WTC11 (cell line): ENCODE results near the gene ALK. TPM values are rescaled to one million over a fixed set of nuclear protein-coding genes. Genes with fewer than 3 reads are reported as not detected.

Experiments used
- ATAC-seq: fragments of 200-7000 bp; cut with Tn5 transposase; 2 replicates; pipeline ENCODE4 v1.10.0; 2021; ENCODE audit warnings: mild to moderate bottlenecking, moderate library complexity
- CTCF ChIA-PET: fragments of 300-600 bp; sonication (Branson Sonifier 250); formaldehyde crosslinking; loops from one replicate; lab custom pipeline; 2021; ENCODE audit warnings: antibody characterized with exemption; lab: Charles Lee
- POLR2A ChIA-PET: fragments of 350-600 bp; sonication (Branson Sonifier 250); formaldehyde crosslinking; loops from one replicate; lab custom pipeline; 2021; ENCODE audit warnings: antibody characterized with exemption; lab: Charles Lee
- DNase-seq: peaks from one replicate; pipeline ENCODE4 v3.0.0; 2021; ENCODE audit warnings: low spot score
- H3K27ac Mint-ChIP-seq: 2 replicates; pipeline ENCODE4 v1.8.0; 2021; ENCODE audit warnings: mixed read lengths
- H3K27me3 Mint-ChIP-seq: 2 replicates; pipeline ENCODE4 v1.8.0; 2021; ENCODE audit warnings: low read depth, mild to moderate bottlenecking, moderate library complexity, mixed read lengths
- H3K36me3 Mint-ChIP-seq: 2 replicates; pipeline ENCODE4 v1.8.0; 2021; ENCODE audit warnings: mixed read lengths
- H3K4me1 Mint-ChIP-seq: 2 replicates; pipeline ENCODE4 v1.8.0; 2022; ENCODE audit warnings: mixed read lengths
- H3K4me3 Mint-ChIP-seq: 2 replicates; pipeline ENCODE4 v1.8.0; 2021; ENCODE audit warnings: mild to moderate bottlenecking, moderate library complexity, mixed read lengths
- H3K9me3 Mint-ChIP-seq: 2 replicates; pipeline ENCODE4 v1.8.0; 2021; ENCODE audit warnings: mixed read lengths
- ATF1 ChIP-seq: sonication (generic); formaldehyde crosslinking; IDR thresholded peaks from 2 replicates; pipeline ENCODE4 v1.8.1; 2023; ENCODE audit warnings: mild to moderate bottlenecking, moderate library complexity, missing genetic modification reagents
- CBFB ChIP-seq: sonication (generic); formaldehyde crosslinking; IDR thresholded peaks from 2 replicates; pipeline ENCODE4 v1.8.1; 2022; ENCODE audit warnings: mild to moderate bottlenecking, low read depth, missing genetic modification reagents
- ELF4 ChIP-seq: sonication (generic); formaldehyde crosslinking; IDR thresholded peaks from 2 replicates; pipeline ENCODE4 v1.8.1; 2022; ENCODE audit warnings: low read depth, mild to moderate bottlenecking, moderate library complexity, missing genetic modification reagents
- FOXK1 ChIP-seq: sonication (generic); formaldehyde crosslinking; IDR thresholded peaks from 2 replicates; pipeline ENCODE4 v1.8.0; 2022; ENCODE audit warnings: mild to moderate bottlenecking, moderate library complexity, missing genetic modification reagents
- FOXP1 ChIP-seq: sonication (generic); formaldehyde crosslinking; IDR thresholded peaks from 2 replicates; pipeline ENCODE4 v1.8.0; 2022; ENCODE audit warnings: missing genetic modification reagents, mild to moderate bottlenecking, moderate library complexity, borderline replicate concordance
- GRHL2 ChIP-seq: fragments of 250-450 bp; sonication (Bioruptor Pico); IDR thresholded peaks from 2 replicates; pipeline ENCODE4 v1.8.0; 2022; ENCODE audit warnings: mild to moderate bottlenecking, moderate library complexity; ENCODE audit not compliant: insufficient replicate concordance, severe bottlenecking
- NFE2L1 ChIP-seq: sonication (generic); formaldehyde crosslinking; IDR thresholded peaks from 2 replicates; pipeline ENCODE4 v1.8.1; 2023; ENCODE audit warnings: missing genetic modification reagents
- PRRX2 ChIP-seq: fragments of 250-450 bp; sonication (Bioruptor Pico); IDR thresholded peaks from 2 replicates; pipeline ENCODE4 v1.8.0; 2021; ENCODE audit warnings: mild to moderate bottlenecking
- SMAD4 ChIP-seq: sonication (generic); formaldehyde crosslinking; IDR thresholded peaks from 2 replicates; pipeline ENCODE4 v1.8.0; 2022; ENCODE audit warnings: mild to moderate bottlenecking, missing genetic modification reagents
- TCF7 ChIP-seq: sonication (generic); formaldehyde crosslinking; IDR thresholded peaks from 2 replicates; pipeline ENCODE4 v1.8.0; 2022; ENCODE audit warnings: mild to moderate bottlenecking, low read depth, missing genetic modification reagents, moderate library complexity
- TEAD4 ChIP-seq: sonication (generic); formaldehyde crosslinking; IDR thresholded peaks from 2 replicates; pipeline ENCODE4 v1.8.0; 2022; ENCODE audit warnings: mild to moderate bottlenecking, missing genetic modification reagents
- ZBTB21 ChIP-seq: sonication (generic); formaldehyde crosslinking; IDR thresholded peaks from 2 replicates; pipeline ENCODE4 v1.8.1; 2023; ENCODE audit warnings: mild to moderate bottlenecking, missing genetic modification reagents, borderline replicate concordance
- ZNF263 ChIP-seq: sonication (generic); formaldehyde crosslinking; IDR thresholded peaks from 2 replicates; pipeline ENCODE4 v1.8.1; 2022; ENCODE audit warnings: low read depth, mild to moderate bottlenecking, moderate library complexity, missing genetic modification reagents
- ZNF671 ChIP-seq: fragments of 250-450 bp; sonication (Bioruptor Pico); IDR thresholded peaks from 2 replicates; pipeline ENCODE4 v1.8.0; 2021; ENCODE audit warnings: mild to moderate bottlenecking
- total RNA-seq: library from RNA; stranded (reverse); gene quantifications from 3 replicates; pipeline ENCODE4 v1.2.3, GENCODE V29; 2021
- TF ChIP-seq, protein P1 (sequence below): sonication (generic); formaldehyde crosslinking; IDR thresholded peaks from 2 replicates; pipeline ENCODE4 v1.8.0; 2023; ENCODE audit warnings: missing genetic modification reagents
- TF ChIP-seq, protein P2 (sequence below): fragments of 250-450 bp; sonication (Bioruptor Pico); IDR thresholded peaks from 2 replicates; pipeline ENCODE4 v1.9.0; 2021; ENCODE audit warnings: mild to moderate bottlenecking
- TF ChIP-seq, protein P3 (sequence below): sonication (generic); formaldehyde crosslinking; conservative IDR thresholded peaks from 2 replicates; pipeline ENCODE4 v1.8.1; 2023; ENCODE audit warnings: mild to moderate bottlenecking, low read depth, missing genetic modification reagents, moderate library complexity
- TF ChIP-seq, protein P4 (sequence below): sonication (generic); formaldehyde crosslinking; IDR thresholded peaks from 2 replicates; pipeline ENCODE4 v1.8.1; 2023; ENCODE audit warnings: mild to moderate bottlenecking, missing genetic modification reagents
- TF ChIP-seq, protein P5 (sequence below): sonication (generic); formaldehyde crosslinking; IDR thresholded peaks from 2 replicates; pipeline ENCODE4 v1.8.1; 2023; ENCODE audit warnings: mild to moderate bottlenecking, missing genetic modification reagents, borderline replicate concordance

ALK gene
- total RNA-seq, 1 experiment from 2014 or later, result not detected

DNA sequence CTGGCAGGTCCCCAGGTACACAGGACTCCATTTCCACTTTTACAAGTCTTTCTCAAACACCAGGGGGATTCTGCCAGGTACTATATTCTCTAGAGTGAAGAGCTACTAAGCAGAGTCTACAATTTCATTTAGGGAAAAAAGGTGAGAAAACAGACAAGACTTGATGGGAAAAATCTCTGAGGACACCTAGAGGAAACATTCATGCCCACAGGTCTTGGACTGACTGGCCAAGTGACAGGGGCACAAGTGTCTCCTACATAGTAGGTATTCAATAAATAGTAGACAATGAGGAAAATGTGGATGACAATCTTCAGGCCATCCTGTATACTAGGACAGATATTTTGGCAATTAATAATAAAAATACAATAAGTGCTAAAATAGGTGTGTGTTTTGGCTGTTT, 577.6 kb downstream of the ALK start (continued):
- TF ChIP-seq, protein P1, sequence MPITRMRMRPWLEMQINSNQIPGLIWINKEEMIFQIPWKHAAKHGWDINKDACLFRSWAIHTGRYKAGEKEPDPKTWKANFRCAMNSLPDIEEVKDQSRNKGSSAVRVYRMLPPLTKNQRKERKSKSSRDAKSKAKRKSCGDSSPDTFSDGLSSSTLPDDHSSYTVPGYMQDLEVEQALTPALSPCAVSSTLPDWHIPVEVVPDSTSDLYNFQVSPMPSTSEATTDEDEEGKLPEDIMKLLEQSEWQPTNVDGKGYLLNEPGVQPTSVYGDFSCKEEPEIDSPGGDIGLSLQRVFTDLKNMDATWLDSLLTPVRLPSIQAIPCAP, result no peak
- TF ChIP-seq, protein P2, sequence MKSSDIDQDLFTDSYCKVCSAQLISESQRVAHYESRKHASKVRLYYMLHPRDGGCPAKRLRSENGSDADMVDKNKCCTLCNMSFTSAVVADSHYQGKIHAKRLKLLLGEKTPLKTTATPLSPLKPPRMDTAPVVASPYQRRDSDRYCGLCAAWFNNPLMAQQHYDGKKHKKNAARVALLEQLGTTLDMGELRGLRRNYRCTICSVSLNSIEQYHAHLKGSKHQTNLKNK, result no peak
- TF ChIP-seq PRRX2 (CRISPR knock-in tag), result no peak
- TF ChIP-seq CBFB, result no peak
- no peak for TF ChIP-seq FOXP1 (CRISPR knock-in tag)

DNA sequence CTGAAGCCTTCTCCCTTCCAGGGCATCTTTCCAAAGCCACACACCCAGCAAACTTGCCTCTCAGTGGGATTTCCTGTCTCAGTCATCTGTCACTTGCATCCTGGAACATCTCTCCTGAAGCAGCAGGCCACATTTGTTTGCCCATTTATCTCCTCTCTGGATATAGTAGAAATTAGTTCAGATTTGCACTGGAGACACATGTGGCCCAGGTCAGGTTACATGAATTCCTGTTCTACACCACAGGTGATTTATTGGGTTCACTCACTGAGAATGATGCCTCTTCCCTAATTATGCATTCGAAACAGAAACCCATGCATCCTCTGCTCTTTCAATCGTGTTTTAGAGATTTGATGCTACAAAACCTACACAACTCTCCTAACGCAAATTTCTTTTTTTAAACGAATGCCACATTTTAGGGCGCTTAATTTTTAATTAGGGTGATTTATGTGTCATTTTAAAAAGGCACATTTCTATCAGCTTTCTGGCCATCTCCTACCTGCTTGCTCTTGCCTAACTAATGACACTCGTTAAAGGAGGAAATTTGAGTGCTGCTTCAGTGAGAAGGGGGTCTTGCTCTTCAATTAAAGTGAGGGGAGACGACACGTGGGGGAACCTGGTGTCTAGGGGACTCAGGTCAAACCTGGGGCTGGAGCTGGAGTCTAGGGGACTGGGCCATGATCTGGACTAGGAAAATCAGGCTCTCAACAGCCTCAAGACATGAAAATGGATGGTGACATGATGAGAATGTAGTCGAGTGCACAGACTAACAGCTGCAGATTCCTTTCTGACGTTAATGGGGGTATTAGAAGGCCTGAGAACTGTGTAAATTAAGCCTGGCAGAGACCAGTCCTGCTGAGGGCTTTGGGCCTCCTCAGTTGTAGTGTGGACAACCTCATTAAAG, 584.8 kb downstream of the ALK start:
- CTCF ChIA-PET, result interaction anchor here (1.8 kb wide), 1 partner anchor 27 kb away, joined by 9 read pairs; no protein-coding TSS in a partner anchor
- ATAC-seq, result no peak

DNA sequence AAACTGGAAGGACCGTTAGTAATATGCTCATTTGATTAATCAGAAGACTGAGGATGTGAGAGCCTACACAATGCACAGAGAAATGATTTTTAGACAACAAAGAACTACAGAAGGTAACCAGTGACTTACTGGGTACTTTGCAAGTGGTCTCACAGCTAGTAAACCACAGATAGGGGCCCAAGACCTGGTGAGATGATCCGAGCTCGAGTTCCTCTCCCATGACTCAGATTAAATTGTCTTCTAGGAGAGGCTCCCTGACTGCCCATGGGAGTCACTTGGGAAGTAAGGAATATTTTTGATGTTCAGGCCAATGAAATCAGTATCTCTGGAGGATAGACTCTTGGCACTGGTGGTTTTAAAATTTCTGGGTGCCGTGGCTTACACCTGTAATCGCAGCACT, 586.0 kb downstream of the ALK start:
- CTCF ChIA-PET, result interaction anchor here (0.9 kb wide), 1 partner anchor 8 kb away, joined by 3 read pairs; no protein-coding TSS in a partner anchor
- Mint-ChIP-seq H3K9me3 (no peaks in the 10 kb centered on the region), H3K36me3 (no peaks in the 10 kb centered on the region), H3K4me3 (no peak overlapping the region), H3K4me1 (peaks cover 22% of the 10 kb centered on the region), H3K27me3 (no peaks in the 10 kb centered on the region), H3K27ac (no peak overlapping the region)
- POLR2A ChIA-PET, result no interaction called here
- DNase-seq, result no peak
- no peak for ATAC-seq
- TF ChIP-seq FOXK1 (CRISPR knock-in tag) (no peak), TEAD4 (CRISPR knock-in tag) (no peak), TCF7 (no peak)
- TF ChIP-seq, protein P3, sequence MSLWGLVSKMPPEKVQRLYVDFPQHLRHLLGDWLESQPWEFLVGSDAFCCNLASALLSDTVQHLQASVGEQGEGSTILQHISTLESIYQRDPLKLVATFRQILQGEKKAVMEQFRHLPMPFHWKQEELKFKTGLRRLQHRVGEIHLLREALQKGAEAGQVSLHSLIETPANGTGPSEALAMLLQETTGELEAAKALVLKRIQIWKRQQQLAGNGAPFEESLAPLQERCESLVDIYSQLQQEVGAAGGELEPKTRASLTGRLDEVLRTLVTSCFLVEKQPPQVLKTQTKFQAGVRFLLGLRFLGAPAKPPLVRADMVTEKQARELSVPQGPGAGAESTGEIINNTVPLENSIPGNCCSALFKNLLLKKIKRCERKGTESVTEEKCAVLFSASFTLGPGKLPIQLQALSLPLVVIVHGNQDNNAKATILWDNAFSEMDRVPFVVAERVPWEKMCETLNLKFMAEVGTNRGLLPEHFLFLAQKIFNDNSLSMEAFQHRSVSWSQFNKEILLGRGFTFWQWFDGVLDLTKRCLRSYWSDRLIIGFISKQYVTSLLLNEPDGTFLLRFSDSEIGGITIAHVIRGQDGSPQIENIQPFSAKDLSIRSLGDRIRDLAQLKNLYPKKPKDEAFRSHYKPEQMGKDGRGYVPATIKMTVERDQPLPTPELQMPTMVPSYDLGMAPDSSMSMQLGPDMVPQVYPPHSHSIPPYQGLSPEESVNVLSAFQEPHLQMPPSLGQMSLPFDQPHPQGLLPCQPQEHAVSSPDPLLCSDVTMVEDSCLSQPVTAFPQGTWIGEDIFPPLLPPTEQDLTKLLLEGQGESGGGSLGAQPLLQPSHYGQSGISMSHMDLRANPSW (CRISPR knock-in tag), result no peak
- TF ChIP-seq, protein P4, sequence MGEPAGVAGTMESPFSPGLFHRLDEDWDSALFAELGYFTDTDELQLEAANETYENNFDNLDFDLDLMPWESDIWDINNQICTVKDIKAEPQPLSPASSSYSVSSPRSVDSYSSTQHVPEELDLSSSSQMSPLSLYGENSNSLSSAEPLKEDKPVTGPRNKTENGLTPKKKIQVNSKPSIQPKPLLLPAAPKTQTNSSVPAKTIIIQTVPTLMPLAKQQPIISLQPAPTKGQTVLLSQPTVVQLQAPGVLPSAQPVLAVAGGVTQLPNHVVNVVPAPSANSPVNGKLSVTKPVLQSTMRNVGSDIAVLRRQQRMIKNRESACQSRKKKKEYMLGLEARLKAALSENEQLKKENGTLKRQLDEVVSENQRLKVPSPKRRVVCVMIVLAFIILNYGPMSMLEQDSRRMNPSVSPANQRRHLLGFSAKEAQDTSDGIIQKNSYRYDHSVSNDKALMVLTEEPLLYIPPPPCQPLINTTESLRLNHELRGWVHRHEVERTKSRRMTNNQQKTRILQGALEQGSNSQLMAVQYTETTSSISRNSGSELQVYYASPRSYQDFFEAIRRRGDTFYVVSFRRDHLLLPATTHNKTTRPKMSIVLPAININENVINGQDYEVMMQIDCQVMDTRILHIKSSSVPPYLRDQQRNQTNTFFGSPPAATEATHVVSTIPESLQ, result no peak

More for the DNA sequence above, 584.8 kb downstream of the ALK start:
- POLR2A ChIA-PET, result no interaction called here
- Mint-ChIP-seq H3K27ac (no peak overlapping the region), H3K4me3 (no peak overlapping the region), H3K36me3 (no peaks in the 10 kb centered on the region), H3K9me3 (no peaks in the 10 kb centered on the region), H3K4me1 (peaks cover 22% of the 10 kb centered on the region), H3K27me3 (no peaks in the 10 kb centered on the region)
- DNase-seq, result no peak
- TF ChIP-seq NFE2L1 (CRISPR knock-in tag) (no peak), ZBTB21 (CRISPR knock-in tag) (no peak), SMAD4 (no peak), GRHL2 (CRISPR knock-in tag) (no peak), ATF1 (CRISPR knock-in tag) (no peak), ZNF671 (CRISPR knock-in tag) (no peak), ELF4 (no peak), ZNF263 (CRISPR knock-in tag) (no peak)
- TF ChIP-seq, protein P5, sequence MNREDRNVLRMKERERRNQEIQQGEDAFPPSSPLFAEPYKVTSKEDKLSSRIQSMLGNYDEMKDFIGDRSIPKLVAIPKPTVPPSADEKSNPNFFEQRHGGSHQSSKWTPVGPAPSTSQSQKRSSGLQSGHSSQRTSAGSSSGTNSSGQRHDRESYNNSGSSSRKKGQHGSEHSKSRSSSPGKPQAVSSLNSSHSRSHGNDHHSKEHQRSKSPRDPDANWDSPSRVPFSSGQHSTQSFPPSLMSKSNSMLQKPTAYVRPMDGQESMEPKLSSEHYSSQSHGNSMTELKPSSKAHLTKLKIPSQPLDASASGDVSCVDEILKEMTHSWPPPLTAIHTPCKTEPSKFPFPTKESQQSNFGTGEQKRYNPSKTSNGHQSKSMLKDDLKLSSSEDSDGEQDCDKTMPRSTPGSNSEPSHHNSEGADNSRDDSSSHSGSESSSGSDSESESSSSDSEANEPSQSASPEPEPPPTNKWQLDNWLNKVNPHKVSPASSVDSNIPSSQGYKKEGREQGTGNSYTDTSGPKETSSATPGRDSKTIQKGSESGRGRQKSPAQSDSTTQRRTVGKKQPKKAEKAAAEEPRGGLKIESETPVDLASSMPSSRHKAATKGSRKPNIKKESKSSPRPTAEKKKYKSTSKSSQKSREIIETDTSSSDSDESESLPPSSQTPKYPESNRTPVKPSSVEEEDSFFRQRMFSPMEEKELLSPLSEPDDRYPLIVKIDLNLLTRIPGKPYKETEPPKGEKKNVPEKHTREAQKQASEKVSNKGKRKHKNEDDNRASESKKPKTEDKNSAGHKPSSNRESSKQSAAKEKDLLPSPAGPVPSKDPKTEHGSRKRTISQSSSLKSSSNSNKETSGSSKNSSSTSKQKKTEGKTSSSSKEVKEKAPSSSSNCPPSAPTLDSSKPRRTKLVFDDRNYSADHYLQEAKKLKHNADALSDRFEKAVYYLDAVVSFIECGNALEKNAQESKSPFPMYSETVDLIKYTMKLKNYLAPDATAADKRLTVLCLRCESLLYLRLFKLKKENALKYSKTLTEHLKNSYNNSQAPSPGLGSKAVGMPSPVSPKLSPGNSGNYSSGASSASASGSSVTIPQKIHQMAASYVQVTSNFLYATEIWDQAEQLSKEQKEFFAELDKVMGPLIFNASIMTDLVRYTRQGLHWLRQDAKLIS (CRISPR knock-in tag), result no peak
- TF ChIP-seq, protein P3 (CRISPR knock-in tag), result no peak
